ENCODE data around the gene KDR. TPM values are rescaled to one million over a fixed set of nuclear protein-coding genes. Genes with fewer than 3 reads are reported as not detected.

KDR gene
- total RNA-seq, 2 experiments from 2014 or later = not detected

- Histone ChIP-seq H3K79me2 (ENCODE audit: insufficient read depth, low read depth, low read length) (no peaks in the 10 kb centered on the region), H3K4me2 (ENCODE audit: low read length) (no peak overlapping the region), H4K20me1 (ENCODE audit: insufficient read depth, low read length) (no peaks in the 10 kb centered on the region), H3K9me3 (ENCODE audit: low read length) (no peaks in the 10 kb centered on the region), H3K36me3 (ENCODE audit: insufficient read depth, low read length) (no peaks in the 10 kb centered on the region), H3K4me1 (ENCODE audit: insufficient read depth, low read length, poor library complexity, severe bottlenecking) (no peaks in the 10 kb centered on the region), H3K27ac (ENCODE audit: low read depth, low read length, poor library complexity, severe bottlenecking) (no peak overlapping the region), H3K4me3 (ENCODE audit: low read depth, low read length, poor library complexity, severe bottlenecking) (no peak overlapping the region), H3K9me2 (ENCODE audit: insufficient read depth, low read length) (no peaks in the 10 kb centered on the region), H2AFZ (ENCODE audit: low read length) (no peak overlapping the region)
- no TSS peak for BruUV-seq (replicated peaks)
- intact Hi-C loops (cut with micrococcal nuclease; ENCODE audit: unreplicated experiment) = no loop called here
- TF ChIP-seq CTCF (conservative IDR thresholded peaks at IDR 0.05; ENCODE audit: low read length) (no peak), EZH2phosphoT487 (IDR thresholded peaks at IDR 0.05; ENCODE audit: borderline replicate concordance, low read depth, low read length) (no peak)
- ChIA-PET CTCF (ENCODE audit: unreplicated experiment) (no interaction called here), POLR2A (interaction anchor here (0.7 kb wide), 1 partner anchor 1861 kb away, joined by 3 read pairs; no protein-coding TSS in a partner anchor)
- DNase-seq (ENCODE audit: low spot score) = no peak
Observed at GRCh38 chr4:55123791-55124190, 1.6 kb downstream of the KDR start.

GRCh38 chr4:55122235-55122634, 3.2 kb downstream of the KDR start:
- no peaks in the 10 kb centered on the region for H3K9me3 ChIP-seq (ENCODE audit: low read length)
- H2AFZ ChIP-seq (ENCODE audit: low read length) = no peak overlapping the region
- no peaks in the 10 kb centered on the region for H3K36me3 ChIP-seq (ENCODE audit: insufficient read depth, low read length)
- intact Hi-C loops (cut with micrococcal nuclease; ENCODE audit: unreplicated experiment) = no loop called here
- no TSS peak for BruUV-seq (replicated peaks)
- ChIA-PET POLR2A (interaction anchor here (0.6 kb wide), 1 partner anchor 392 kb away, joined by 4 read pairs; no protein-coding TSS in a partner anchor), CTCF (ENCODE audit: unreplicated experiment) (no interaction called here)
- no peaks in the 10 kb centered on the region for H3K4me1 ChIP-seq (ENCODE audit: insufficient read depth, low read length, poor library complexity, severe bottlenecking)
- no peaks in the 10 kb centered on the region for H3K79me2 ChIP-seq (ENCODE audit: insufficient read depth, low read depth, low read length)
- no peak overlapping the region for H3K4me3 ChIP-seq (ENCODE audit: low read depth, low read length, poor library complexity, severe bottlenecking)
- DNase-seq (ENCODE audit: low spot score) = no peak
- TF ChIP-seq EZH2phosphoT487 (IDR thresholded peaks at IDR 0.05; ENCODE audit: borderline replicate concordance, low read depth, low read length) (no peak), CTCF (conservative IDR thresholded peaks at IDR 0.05; ENCODE audit: low read length) (no peak)
- H3K27ac ChIP-seq (ENCODE audit: low read depth, low read length, poor library complexity, severe bottlenecking) = no peak overlapping the region
- no peaks in the 10 kb centered on the region for H3K9me2 ChIP-seq (ENCODE audit: insufficient read depth, low read length)
- no peaks in the 10 kb centered on the region for H4K20me1 ChIP-seq (ENCODE audit: insufficient read depth, low read length)
- no peak overlapping the region for H3K4me2 ChIP-seq (ENCODE audit: low read length)

- Histone ChIP-seq H3K36me3 (ENCODE audit: insufficient read depth, low read length) (no peaks in the 10 kb centered on the region), H3K9me2 (ENCODE audit: insufficient read depth, low read length) (no peaks in the 10 kb centered on the region), H3K4me2 (ENCODE audit: low read length) (no peak overlapping the region), H3K4me3 (ENCODE audit: low read depth, low read length, poor library complexity, severe bottlenecking) (no peak overlapping the region), H4K20me1 (ENCODE audit: insufficient read depth, low read length) (no peaks in the 10 kb centered on the region), H2AFZ (ENCODE audit: low read length) (no peak overlapping the region), H3K79me2 (ENCODE audit: insufficient read depth, low read depth, low read length) (no peaks in the 10 kb centered on the region), H3K9me3 (ENCODE audit: low read length) (no peaks in the 10 kb centered on the region), H3K4me1 (ENCODE audit: insufficient read depth, low read length, poor library complexity, severe bottlenecking) (no peaks in the 10 kb centered on the region), H3K27ac (ENCODE audit: low read depth, low read length, poor library complexity, severe bottlenecking) (no peak overlapping the region)
- BruUV-seq (replicated peaks) = no TSS peak
- POLR2A ChIA-PET = no interaction called here
- CTCF ChIA-PET (ENCODE audit: unreplicated experiment) = no interaction called here
- intact Hi-C loops (cut with micrococcal nuclease; ENCODE audit: unreplicated experiment) = no loop called here
- no peak for DNase-seq (ENCODE audit: low spot score)
- TF ChIP-seq EZH2phosphoT487 (IDR thresholded peaks at IDR 0.05; ENCODE audit: borderline replicate concordance, low read depth, low read length) = no peak
- TF ChIP-seq CTCF (conservative IDR thresholded peaks at IDR 0.05; ENCODE audit: low read length) = no peak
Observed at GRCh38 chr4:55121246-55121645, 4.1 kb downstream of the KDR start.

Measured in OCI-LY7 (cell line).